Upper lobe of right lung (tissue), 1 donor: Measurements from ENCODE around the gene ADM2. TPM values are rescaled to one million over a fixed set of nuclear protein-coding genes. Genes with fewer than 3 reads are reported as not detected.

Experiments
- ATAC-seq: fragments of 200-7000 bp; cut with Tn5 transposase; one replicate; pipeline ENCODE4 v1.9.1; 2020; ENCODE audit warnings: mild to moderate bottlenecking, moderate library complexity
- DNase-seq: peaks from one replicate; pipeline ENCODE4 v3.0.0-alpha.2; 2020
- H3K27ac ChIP-seq: fragments of 200-600 bp; one replicate; pipeline ENCODE4 v1.8.0; 2022
- H3K27me3 ChIP-seq: fragments of 200-600 bp; one replicate; pipeline ENCODE4 v1.8.0; 2022; ENCODE audit warnings: mild to moderate bottlenecking
- H3K36me3 ChIP-seq: fragments of 200-600 bp; one replicate; pipeline ENCODE4 v1.8.0; 2022
- H3K4me1 ChIP-seq: fragments of 200-600 bp; one replicate; pipeline ENCODE4 v1.8.0; 2022
- H3K4me3 ChIP-seq: fragments of 200-600 bp; one replicate; pipeline ENCODE4 v1.8.0; 2022; ENCODE audit warnings: mild to moderate bottlenecking
- H3K9me3 ChIP-seq: fragments of 200-600 bp; one replicate; pipeline ENCODE4 v1.8.0; 2022
- CTCF ChIP-seq: fragments of 200-600 bp; IDR thresholded peaks from one replicate; pipeline ENCODE4 v1.8.0; 2022; ENCODE audit warnings: antibody characterized with exemption
- intact Hi-C: fragments of 100-400 bp; cut with DNase I; formaldehyde crosslinking; loops from one replicate; pipeline ENCODE4 v1.11.0; 2022
- total RNA-seq: library from RNA; stranded (reverse); fragmentation: NEBNext Ultra II Directional; extraction: Animal tissue kit (Norgen Biotek cat#: 25700); gene quantifications from one replicate; pipeline ENCODE4 v1.2.1, GENCODE V29; 2021
- donor health status: DM: no; HTN: yes; CAD: no; lungs with severe emphysema.

ADM2 gene
- total RNA-seq, 1 donor from 2014 or later, result 2.6 TPM

- intact Hi-C loops, result no loop called here
- no peak for DNase-seq
- H3K4me3 ChIP-seq, result no peak overlapping the region
- no peak for TF ChIP-seq CTCF
- ATAC-seq, result peak; percentile 2
- no peaks in the 10 kb centered on the region for H3K9me3 ChIP-seq
- H3K27me3 ChIP-seq, result no peaks in the 10 kb centered on the region
- no peak overlapping the region for H3K27ac ChIP-seq
- peaks cover 18% of the 10 kb centered on the region for H3K4me1 ChIP-seq
- peaks cover 60% of the 10 kb centered on the region for H3K36me3 ChIP-seq
Observed at GRCh38 chr22:50447576-50448551, 33.5 kb upstream of the ADM2 start.

GRCh38 chr22:50452649-50453048 is 28.7 kb upstream of the ADM2 start:
- intact Hi-C loops, result no loop called here
- no peak for ATAC-seq
- Histone ChIP-seq H3K27me3 (no peaks in the 10 kb centered on the region), H3K4me1 (no peaks in the 10 kb centered on the region), H3K36me3 (peaks cover 76% of the 10 kb centered on the region), H3K4me3 (no peak overlapping the region), H3K9me3 (no peaks in the 10 kb centered on the region), H3K27ac (no peak overlapping the region)
- no peak for TF ChIP-seq CTCF
- DNase-seq, result no peak

DNA sequence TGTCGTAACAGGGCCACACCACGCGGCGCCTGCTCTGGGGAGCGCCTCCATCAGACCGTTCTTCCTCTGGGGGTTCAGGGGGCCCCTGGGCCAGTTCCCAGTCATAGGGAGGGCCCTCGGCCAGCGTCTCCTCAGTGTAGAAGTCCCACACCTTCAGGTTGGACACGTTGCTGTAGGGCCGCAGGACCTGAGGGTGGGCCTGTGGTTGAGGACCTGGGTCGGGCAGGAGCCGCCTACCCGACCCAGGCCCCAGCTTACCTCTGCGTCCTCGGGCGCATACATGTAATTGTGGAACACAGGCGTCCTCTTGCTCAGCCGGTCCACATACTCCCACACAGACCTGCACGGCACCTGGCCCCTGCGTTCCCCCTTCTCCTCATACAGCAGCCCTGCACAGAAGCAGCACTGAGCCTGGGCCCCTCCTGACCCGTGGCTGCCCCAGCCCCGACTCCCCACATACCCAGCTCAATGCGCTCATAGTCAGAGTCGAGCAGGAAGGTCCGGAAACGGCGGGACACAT is 26.7 kb upstream of the ADM2 start:
- Histone ChIP-seq H3K4me3 (no peak overlapping the region), H3K4me1 (no peaks in the 10 kb centered on the region), H3K27me3 (no peaks in the 10 kb centered on the region), H3K27ac (no peak overlapping the region), H3K36me3 (peaks cover 78% of the 10 kb centered on the region), H3K9me3 (no peaks in the 10 kb centered on the region)
- TF ChIP-seq CTCF, result no peak
- DNase-seq (no peak), ATAC-seq (no peak)
- intact Hi-C loops, result no loop called here

DNA sequence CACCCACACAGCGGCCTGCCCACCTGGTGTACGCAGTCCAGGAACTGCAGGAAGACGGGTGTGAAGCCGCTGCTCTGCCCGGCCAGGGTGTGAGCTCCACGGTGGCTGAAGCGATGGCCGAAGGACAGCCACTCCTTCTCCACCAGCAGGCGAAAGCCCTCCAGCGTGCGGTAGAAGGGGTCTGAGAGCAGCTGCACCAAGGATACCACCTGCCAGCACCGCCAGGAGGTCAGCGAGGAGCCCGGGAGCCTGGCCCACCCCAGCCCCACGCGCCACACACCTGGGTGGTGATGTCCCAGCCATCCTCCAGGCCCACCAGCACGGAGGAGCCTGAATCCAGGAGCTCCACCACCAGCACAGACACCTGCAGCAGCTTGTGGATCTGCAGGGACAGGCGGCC is 26.1 kb upstream of the ADM2 start:
- no peaks in the 10 kb centered on the region for H3K4me1 ChIP-seq
- DNase-seq, result no peak
- no peaks in the 10 kb centered on the region for H3K27me3 ChIP-seq
- TF ChIP-seq CTCF, result no peak
- H3K36me3 ChIP-seq, result peaks cover 79% of the 10 kb centered on the region
- H3K4me3 ChIP-seq, result no peak overlapping the region
- intact Hi-C loops, result no loop called here
- ATAC-seq, result no peak
- H3K9me3 ChIP-seq, result no peaks in the 10 kb centered on the region
- no peak overlapping the region for H3K27ac ChIP-seq

DNA sequence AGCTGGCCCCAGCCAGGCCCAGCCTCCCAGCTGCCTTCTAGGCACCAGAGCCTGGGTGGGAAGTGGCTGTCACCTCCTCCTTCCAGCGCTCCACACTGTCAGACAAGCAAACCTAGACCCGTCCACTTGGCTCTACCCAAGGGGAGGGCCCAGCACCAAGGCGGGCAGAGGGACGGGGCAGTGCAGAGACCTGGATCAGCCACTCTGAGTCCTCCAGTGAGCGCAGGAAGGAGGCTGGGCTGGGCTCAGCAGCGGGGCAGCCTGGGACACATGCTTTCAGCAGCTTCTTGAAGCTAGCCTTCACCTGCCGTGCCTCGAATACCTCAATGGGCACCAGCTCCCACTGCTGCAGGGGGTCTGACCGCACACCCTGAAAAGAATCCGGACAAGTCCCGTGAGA is 25.3 kb upstream of the ADM2 start:
- Histone ChIP-seq H3K9me3 (no peaks in the 10 kb centered on the region), H3K27me3 (no peaks in the 10 kb centered on the region), H3K27ac (no peak overlapping the region), H3K4me1 (no peaks in the 10 kb centered on the region), H3K4me3 (no peak overlapping the region), H3K36me3 (peaks cover 80% of the 10 kb centered on the region)
- DNase-seq (no peak), ATAC-seq (no peak)
- intact Hi-C loops, result no loop called here
- TF ChIP-seq CTCF, result no peak
